ENCODE results near the gene MOSMO.
"Not testable (repeated sequence)": the region's sequence is repeated elsewhere in the genome, so short reads cannot be mapped to it uniquely, and the experiment has no call there.

DNA sequence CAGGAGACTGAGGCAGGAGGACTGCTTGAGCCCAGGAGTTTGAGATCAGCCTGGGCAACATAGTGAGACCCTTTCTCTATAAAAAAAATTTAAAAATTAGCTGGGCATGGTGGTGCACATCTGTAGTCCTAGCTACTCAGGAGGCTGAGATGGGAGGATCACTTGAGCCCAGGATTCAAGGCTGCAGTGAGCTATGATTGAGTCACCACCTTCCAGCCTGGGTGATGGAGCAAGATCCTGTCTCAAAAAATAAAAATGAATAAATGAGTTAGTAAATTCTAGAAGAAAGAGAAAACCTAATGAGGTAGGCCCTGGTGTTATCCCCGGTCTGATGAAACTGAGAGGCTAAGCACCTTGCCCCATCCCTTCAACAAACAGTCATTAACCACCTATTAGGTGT, 5.9 kb upstream of the MOSMO start:
- TF ChIP-seq, protein P1, sequence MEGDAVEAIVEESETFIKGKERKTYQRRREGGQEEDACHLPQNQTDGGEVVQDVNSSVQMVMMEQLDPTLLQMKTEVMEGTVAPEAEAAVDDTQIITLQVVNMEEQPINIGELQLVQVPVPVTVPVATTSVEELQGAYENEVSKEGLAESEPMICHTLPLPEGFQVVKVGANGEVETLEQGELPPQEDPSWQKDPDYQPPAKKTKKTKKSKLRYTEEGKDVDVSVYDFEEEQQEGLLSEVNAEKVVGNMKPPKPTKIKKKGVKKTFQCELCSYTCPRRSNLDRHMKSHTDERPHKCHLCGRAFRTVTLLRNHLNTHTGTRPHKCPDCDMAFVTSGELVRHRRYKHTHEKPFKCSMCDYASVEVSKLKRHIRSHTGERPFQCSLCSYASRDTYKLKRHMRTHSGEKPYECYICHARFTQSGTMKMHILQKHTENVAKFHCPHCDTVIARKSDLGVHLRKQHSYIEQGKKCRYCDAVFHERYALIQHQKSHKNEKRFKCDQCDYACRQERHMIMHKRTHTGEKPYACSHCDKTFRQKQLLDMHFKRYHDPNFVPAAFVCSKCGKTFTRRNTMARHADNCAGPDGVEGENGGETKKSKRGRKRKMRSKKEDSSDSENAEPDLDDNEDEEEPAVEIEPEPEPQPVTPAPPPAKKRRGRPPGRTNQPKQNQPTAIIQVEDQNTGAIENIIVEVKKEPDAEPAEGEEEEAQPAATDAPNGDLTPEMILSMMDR (IDR thresholded peaks at IDR 0.05), result not testable (repeated sequence)
- not testable (repeated sequence) for TF ChIP-seq POLR2A (IDR thresholded peaks at IDR 0.05)
